IMR-90 (cell line): Measurements from ENCODE around the gene DKK2. TPM values are rescaled to one million over a fixed set of nuclear protein-coding genes. Genes with fewer than 3 reads are reported as not detected.

ENCODE experiments used
- ATAC-seq: fragments of 200-7000 bp; cut with Tn5 transposase; 2 replicates; pipeline ENCODE4 v1.9.1; 2020; ENCODE audit warnings: low read depth, mild to moderate bottlenecking, moderate library complexity
- BruUV-seq: library from RNA; stranded (reverse); fragments of 400-500 nt; replicated peaks from 2 replicates; lab custom pipeline; 2021; lab: Mats Ljungman, UMichigan
- CTCF ChIA-PET: fragments of 300-600 bp; formaldehyde crosslinking; extraction: SDS; loops from one replicate; lab custom pipeline; 2021; ENCODE audit warnings: antibody characterized with exemption; lab: Yijun Ruan, JAX
- POLR2A ChIA-PET: fragments of 300-600 bp; sonication (Branson Sonifier 250); formaldehyde crosslinking; loops from one replicate; lab custom pipeline; 2022; ENCODE audit warnings: antibody characterized with exemption; ENCODE audit not compliant: unreplicated experiment; lab: Charles Lee
- DNase-seq: peaks from one replicate; pipeline ENCODE4 v3.0.0; 2013
- H2AFZ ChIP-seq: replicated peaks from 2 replicates; pipeline ENCODE3; 2013; ENCODE audit warnings: low read length, mild to moderate bottlenecking; ENCODE audit not compliant: poor library complexity
- H2AK5ac ChIP-seq: 2 replicates; pipeline ENCODE4 v1.6.1; 2013; ENCODE audit warnings: low read depth, low read length, inconsistent platforms
- H2AK9ac ChIP-seq: replicated peaks from 2 replicates; pipeline ENCODE3; 2013; ENCODE audit warnings: mild to moderate bottlenecking, low read depth, low read length, moderate library complexity; ENCODE audit not compliant: poor library complexity
- H2BK120ac ChIP-seq: 2 replicates; pipeline ENCODE4 v1.6.1; 2013; ENCODE audit warnings: low read depth, low read length, inconsistent platforms
- H2BK15ac ChIP-seq: 3 replicates; pipeline ENCODE4 v1.6.1; 2013; ENCODE audit warnings: low read depth, low read length, inconsistent platforms
- H2BK20ac ChIP-seq: 2 replicates; pipeline ENCODE4 v1.6.1; 2013; ENCODE audit warnings: low read depth, mild to moderate bottlenecking, inconsistent platforms, low read length, moderate library complexity
- H2BK5ac ChIP-seq: 2 replicates; pipeline ENCODE4 v1.6.1; 2013; ENCODE audit warnings: mild to moderate bottlenecking, low read depth, low read length, inconsistent platforms; ENCODE audit not compliant: poor library complexity, severe bottlenecking
- H3K14ac ChIP-seq: replicated peaks from 2 replicates; pipeline ENCODE4 v1.6.1; 2013; ENCODE audit warnings: low read depth, low read length, inconsistent platforms
- H3K18ac ChIP-seq: 2 replicates; pipeline ENCODE4 v1.6.1; 2013; ENCODE audit warnings: low read depth, low read length, control low read depth
- H3K23ac ChIP-seq: 2 replicates; pipeline ENCODE4 v1.6.1; 2013; ENCODE audit warnings: low read depth, low read length, inconsistent platforms
- H3K27ac ChIP-seq: 2 replicates; pipeline ENCODE4 v1.5.1; 2013; ENCODE audit warnings: mild to moderate bottlenecking, control low read depth, low read length; ENCODE audit not compliant: insufficient read depth
- H3K27me3 ChIP-seq: 2 replicates; pipeline ENCODE4 v1.6.1; 2013; ENCODE audit warnings: low read length; ENCODE audit not compliant: control insufficient read depth, insufficient read depth
- H3K36me3 ChIP-seq: 2 replicates; pipeline ENCODE4 v1.6.1; 2013; ENCODE audit warnings: low read length, mixed read lengths; ENCODE audit not compliant: control insufficient read depth, insufficient read depth
- H3K4ac ChIP-seq: 2 replicates; pipeline ENCODE4 v1.6.1; 2013; ENCODE audit warnings: low read depth, low read length, inconsistent platforms
- H3K4me1 ChIP-seq: 2 replicates; pipeline ENCODE4 v1.6.1; 2013; ENCODE audit warnings: low read length, mixed read lengths; ENCODE audit not compliant: control insufficient read depth, insufficient read depth
- H3K4me2 ChIP-seq: 2 replicates; pipeline ENCODE4 v1.6.1; 2013; ENCODE audit warnings: low read depth, mild to moderate bottlenecking, control low read depth, low read length, moderate library complexity
- H3K4me3 ChIP-seq: 2 replicates; pipeline ENCODE4 v1.5.1; 2013; ENCODE audit warnings: low read depth, mild to moderate bottlenecking, control low read depth, low read length, moderate library complexity; ENCODE audit not compliant: insufficient read depth
- H3K56ac ChIP-seq: 2 replicates; pipeline ENCODE4 v1.6.1; 2013; ENCODE audit warnings: low read length, inconsistent platforms; ENCODE audit not compliant: insufficient read depth; ENCODE audit errors: extremely low read depth
- H3K79me1 ChIP-seq, 2 experiments: 2 replicates each; pipeline ENCODE4 v1.6.1; 2013; ENCODE audit warnings: low read length in 2 of 2, inconsistent platforms in 1 of 2, low read depth in 1 of 2
- H3K9ac ChIP-seq: 2 replicates; pipeline ENCODE4 v1.6.1; 2013; ENCODE audit warnings: low read depth, low read length, control low read depth
- H3K9me1 ChIP-seq: 2 replicates; pipeline ENCODE4 v1.6.1; 2013; ENCODE audit warnings: low read length, inconsistent platforms; ENCODE audit not compliant: insufficient read depth
- H3K9me3 ChIP-seq: 2 replicates; pipeline ENCODE4 v1.6.1; 2013; ENCODE audit warnings: low read length; ENCODE audit not compliant: control insufficient read depth, insufficient read depth
- H4K20me1 ChIP-seq: 2 replicates; pipeline ENCODE4 v1.6.1; 2013; ENCODE audit warnings: low read length, inconsistent platforms; ENCODE audit not compliant: insufficient read depth
- H4K5ac ChIP-seq: 2 replicates; pipeline ENCODE4 v1.6.1; 2013; ENCODE audit warnings: mild to moderate bottlenecking, low read depth, low read length, control low read depth
- H4K8ac ChIP-seq, 2 experiments: 2 replicates each; pipeline ENCODE4 v1.6.1; 2013; ENCODE audit warnings: low read depth in 2 of 2, low read length in 2 of 2, control low read depth in 1 of 2, inconsistent platforms in 1 of 2
- H4K91ac ChIP-seq: 2 replicates; pipeline ENCODE4 v1.6.1; 2013; ENCODE audit warnings: low read depth, low read length, inconsistent platforms; ENCODE audit not compliant: insufficient read depth
- ELK1 ChIP-seq: fragments of 150-350 bp; IDR thresholded peaks from 2 replicates; pipeline ENCODE4 v1.6.1; 2016; ENCODE audit warnings: low read depth, mild to moderate bottlenecking, low read length, moderate library complexity, borderline replicate concordance
- MAFK ChIP-seq: IDR thresholded peaks from 2 replicates; pipeline ENCODE4 v1.6.1; 2012; ENCODE audit warnings: low read depth, low read length, improper control_type of control experiment
- POLR2A ChIP-seq: IDR thresholded peaks from 2 replicates; pipeline ENCODE4 v1.6.1; 2012; ENCODE audit warnings: mild to moderate bottlenecking, low read depth, low read length
- RAD21 ChIP-seq: IDR thresholded peaks from 2 replicates; pipeline ENCODE4 v1.6.1; 2012; ENCODE audit warnings: low read length, improper control_type of control experiment
- RCOR1 ChIP-seq: IDR thresholded peaks from 2 replicates; pipeline ENCODE4 v1.6.1; 2012; ENCODE audit warnings: mild to moderate bottlenecking, low read length, improper control_type of control experiment; ENCODE audit not compliant: insufficient replicate concordance
- RFX5 ChIP-seq: IDR thresholded peaks from 2 replicates; pipeline ENCODE4 v1.8.0; 2012; ENCODE audit warnings: low read depth, mild to moderate bottlenecking, low read length, moderate library complexity
- USF2 ChIP-seq: fragments of 150-350 bp; IDR thresholded peaks from 2 replicates; pipeline ENCODE4 v1.6.1; 2017; ENCODE audit warnings: mild to moderate bottlenecking, antibody characterized with exemption, low read length, low read depth
- WGBS, 2 experiments: methylation state at CpG; one replicate each; pipeline versions ENCODE4 v1.1.5 to v1.1.7; 2013; ENCODE audit warnings: missing lambda C conversion rate in 2 of 2; ENCODE audit not compliant: insufficient read length in 1 of 2; ENCODE audit errors: extremely low coverage in 2 of 2; 5-methylcytosine and 5-hydroxymethylcytosine counted together
- dilution Hi-C: fragments of 300-500 bp; cut with HindIII; formaldehyde crosslinking; loops from one replicate; pipeline ENCODE4 v1.14.3; 2018; ENCODE audit warnings: low sequenced_read_pairs; ENCODE audit not compliant: unreplicated experiment
- in situ Hi-C: fragments of 300-500 bp; cut with MboI; formaldehyde crosslinking; loops from 3 replicates; pipeline ENCODE4 v1.14.3; 2019; ENCODE audit warnings: low sequenced_read_pairs, inconsistent platforms, mixed read lengths
- intact Hi-C: fragments of 100-400 bp; cut with micrococcal nuclease; formaldehyde crosslinking; loops from 2 replicates; pipeline ENCODE4 v1.10.0; 2022
- polyA plus RNA-seq, 3 experiments: library from polyadenylated mRNA; depleted of rRNA; stranded (reverse); fragments of >200 nt; gene quantifications; 2 replicates each; pipeline ENCODE4 v1.2.3, GENCODE V29; 2012; ENCODE audit warnings: low replicate concordance in 1 of 3
- total RNA-seq: library from RNA; depleted of rRNA; stranded (reverse); fragments of >200 nt; gene quantifications from 2 replicates; pipeline ENCODE4 v1.2.3, GENCODE V29; 2012

DKK2 gene
- total and polyA plus RNA-seq, 2 of the 4 experiments (the other 2 are of a cell fraction): 0.39 to 0.72 TPM

GRCh38 chr4:107068116-107068515 is 32.0 kb upstream of the DKK2 start:
- Histone ChIP-seq H4K20me1 (no peaks in the 10 kb centered on the region), H2AFZ (no peak overlapping the region), H4K5ac (no peak overlapping the region), H2AK5ac (no peak overlapping the region), H3K36me3 (no peaks in the 10 kb centered on the region), H3K4me1 (no peaks in the 10 kb centered on the region), H3K9me1 (no peaks in the 10 kb centered on the region), H3K18ac (no peak overlapping the region), H3K9ac (no peak overlapping the region), H3K4me2 (no peak overlapping the region), H2AK9ac (no peak overlapping the region), H3K27me3 (no peaks in the 10 kb centered on the region), H3K14ac (no peak overlapping the region), H2BK15ac (no peak overlapping the region), H3K4me3 (no peak overlapping the region), H3K4ac (no peak overlapping the region), H3K56ac (no peak overlapping the region), H4K91ac (no peak overlapping the region), H4K8ac (no peak overlapping the region), H3K79me1 (no peaks in the 10 kb centered on the region), H3K27ac (no peak overlapping the region), H2BK5ac (no peak overlapping the region), H2BK20ac (no peak overlapping the region), H3K23ac (no peak overlapping the region), H3K9me3 (no peaks in the 10 kb centered on the region), H2BK120ac (no peak overlapping the region)
- BruUV-seq: no TSS peak
- WGBS, 2 experiments: no CpG with 5 or more reads among the region's 1 CpG
- CTCF ChIA-PET: no interaction called here
- dilution Hi-C loops (no loop called here), intact Hi-C loops (no loop called here), in situ Hi-C loops (no loop called here)
- DNase-seq: no peak
- ATAC-seq: no peak
- no peak for TF ChIP-seq USF2
- no peak for TF ChIP-seq POLR2A
- TF ChIP-seq RAD21: no peak
- no peak for TF ChIP-seq RFX5
- no peak for TF ChIP-seq RCOR1
- no peak for TF ChIP-seq ELK1
- no peak for TF ChIP-seq MAFK
- POLR2A ChIA-PET: no interaction called here
